ENCODE results near the gene PPM1L. TPM values are rescaled to one million over a fixed set of nuclear protein-coding genes. Genes with fewer than 3 reads are reported as not detected.

Gene PPM1L
- total and polyA plus RNA-seq, 10 of the 15 experiments (the other 5 are each of a cell fraction or from before 2014, with no cell fraction given): under 0.01 to 0.33 (median 0.06) TPM; not detected in 1

DNA sequence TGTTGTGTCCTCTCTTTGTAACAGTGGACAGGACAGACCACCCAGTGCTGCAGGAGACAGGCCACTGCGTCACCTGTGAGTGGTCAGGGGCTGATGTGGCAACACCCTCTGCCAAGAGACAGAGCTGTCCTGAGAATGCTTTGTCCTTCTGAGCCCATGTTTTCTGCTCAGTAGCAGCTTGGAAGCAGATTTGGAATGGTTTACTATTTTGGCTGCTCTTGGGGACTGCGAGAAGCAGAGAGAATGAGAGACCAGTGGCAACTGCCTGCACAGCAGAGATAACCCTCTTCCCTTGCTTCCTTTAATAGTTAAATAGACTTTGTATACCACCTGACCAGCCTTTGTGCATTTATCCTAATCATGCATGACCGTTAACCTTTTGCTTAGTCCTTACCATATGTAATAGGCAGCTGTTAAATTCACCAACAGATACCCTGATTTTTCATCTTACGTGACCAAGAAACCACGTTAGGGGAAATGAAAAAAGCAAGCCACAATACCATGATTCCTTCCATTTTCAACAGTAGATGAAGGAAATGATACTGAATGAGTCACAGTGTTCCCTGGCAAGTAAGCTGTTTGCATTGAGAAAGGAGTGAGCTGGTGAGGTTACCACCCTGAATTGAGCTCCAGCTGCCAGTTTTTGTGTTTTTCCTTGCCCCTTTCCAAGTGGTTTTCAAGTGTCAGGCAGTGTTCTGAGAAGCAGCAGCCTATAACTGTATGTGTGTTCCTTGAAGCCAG is 313.6 kb downstream of the PPM1L start (continued):
- no peak for TF ChIP-seq STAT1 (conservative IDR thresholded peaks at IDR 0.05)
- peak; percentile 83 for TF ChIP-seq BCL11A (IDR thresholded peaks at IDR 0.05; ENCODE audit: low read depth, low read length)
- TF ChIP-seq, protein P1, sequence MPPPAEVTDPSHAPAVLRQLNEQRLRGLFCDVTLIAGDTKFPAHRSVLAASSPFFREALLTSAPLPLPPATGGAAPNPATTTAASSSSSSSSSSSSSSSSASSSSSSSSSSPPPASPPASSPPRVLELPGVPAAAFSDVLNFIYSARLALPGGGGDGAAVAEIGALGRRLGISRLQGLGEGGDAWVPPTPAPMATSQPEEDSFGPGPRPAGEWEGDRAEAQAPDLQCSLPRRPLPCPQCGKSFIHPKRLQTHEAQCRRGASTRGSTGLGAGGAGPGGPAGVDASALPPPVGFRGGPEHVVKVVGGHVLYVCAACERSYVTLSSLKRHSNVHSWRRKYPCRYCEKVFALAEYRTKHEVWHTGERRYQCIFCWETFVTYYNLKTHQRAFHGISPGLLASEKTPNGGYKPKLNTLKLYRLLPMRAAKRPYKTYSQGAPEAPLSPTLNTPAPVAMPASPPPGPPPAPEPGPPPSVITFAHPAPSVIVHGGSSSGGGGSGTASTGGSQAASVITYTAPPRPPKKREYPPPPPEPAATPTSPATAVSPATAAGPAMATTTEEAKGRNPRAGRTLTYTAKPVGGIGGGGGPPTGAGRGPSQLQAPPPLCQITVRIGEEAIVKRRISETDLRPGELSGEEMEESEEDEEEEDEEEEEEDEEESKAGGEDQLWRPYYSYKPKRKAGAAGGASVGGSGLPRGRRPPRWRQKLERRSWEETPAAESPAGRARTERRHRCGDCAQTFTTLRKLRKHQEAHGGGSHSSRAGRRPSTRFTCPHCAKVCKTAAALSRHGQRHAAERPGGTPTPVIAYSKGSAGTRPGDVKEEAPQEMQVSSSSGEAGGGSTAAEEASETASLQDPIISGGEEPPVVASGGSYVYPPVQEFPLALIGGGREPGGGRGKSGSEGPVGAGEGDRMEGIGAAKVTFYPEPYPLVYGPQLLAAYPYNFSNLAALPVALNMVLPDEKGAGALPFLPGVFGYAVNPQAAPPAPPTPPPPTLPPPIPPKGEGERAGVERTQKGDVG (CRISPR knock-in tag; IDR thresholded peaks at IDR 0.05): no peak
- no peak for TF ChIP-seq BACH1 (IDR thresholded peaks at IDR 0.05; ENCODE audit: borderline replicate concordance)
- peak; percentile 75 to 83; a peak in 3 of 4 replicates for TF ChIP-seq EP300 (IDR thresholded peaks at IDR 0.05; ENCODE audit: borderline replicate concordance in 1 of 2, control insufficient read depth in 1 of 2, low read depth in 2 of 2, low read length in 2 of 2)
- TF ChIP-seq TCF3 (IDR thresholded peaks at IDR 0.05; ENCODE audit: borderline replicate concordance, insufficient read depth, low read depth, low read length): no peak; the same call in 1 of the 2 replicates
- no peak for TF ChIP-seq NR2C1 (IDR thresholded peaks at IDR 0.05)
- TF ChIP-seq PML (IDR thresholded peaks at IDR 0.05; ENCODE audit: low read length): peak; percentile 40; the same call in 1 of the 2 replicates
- TF ChIP-seq, protein P2, sequence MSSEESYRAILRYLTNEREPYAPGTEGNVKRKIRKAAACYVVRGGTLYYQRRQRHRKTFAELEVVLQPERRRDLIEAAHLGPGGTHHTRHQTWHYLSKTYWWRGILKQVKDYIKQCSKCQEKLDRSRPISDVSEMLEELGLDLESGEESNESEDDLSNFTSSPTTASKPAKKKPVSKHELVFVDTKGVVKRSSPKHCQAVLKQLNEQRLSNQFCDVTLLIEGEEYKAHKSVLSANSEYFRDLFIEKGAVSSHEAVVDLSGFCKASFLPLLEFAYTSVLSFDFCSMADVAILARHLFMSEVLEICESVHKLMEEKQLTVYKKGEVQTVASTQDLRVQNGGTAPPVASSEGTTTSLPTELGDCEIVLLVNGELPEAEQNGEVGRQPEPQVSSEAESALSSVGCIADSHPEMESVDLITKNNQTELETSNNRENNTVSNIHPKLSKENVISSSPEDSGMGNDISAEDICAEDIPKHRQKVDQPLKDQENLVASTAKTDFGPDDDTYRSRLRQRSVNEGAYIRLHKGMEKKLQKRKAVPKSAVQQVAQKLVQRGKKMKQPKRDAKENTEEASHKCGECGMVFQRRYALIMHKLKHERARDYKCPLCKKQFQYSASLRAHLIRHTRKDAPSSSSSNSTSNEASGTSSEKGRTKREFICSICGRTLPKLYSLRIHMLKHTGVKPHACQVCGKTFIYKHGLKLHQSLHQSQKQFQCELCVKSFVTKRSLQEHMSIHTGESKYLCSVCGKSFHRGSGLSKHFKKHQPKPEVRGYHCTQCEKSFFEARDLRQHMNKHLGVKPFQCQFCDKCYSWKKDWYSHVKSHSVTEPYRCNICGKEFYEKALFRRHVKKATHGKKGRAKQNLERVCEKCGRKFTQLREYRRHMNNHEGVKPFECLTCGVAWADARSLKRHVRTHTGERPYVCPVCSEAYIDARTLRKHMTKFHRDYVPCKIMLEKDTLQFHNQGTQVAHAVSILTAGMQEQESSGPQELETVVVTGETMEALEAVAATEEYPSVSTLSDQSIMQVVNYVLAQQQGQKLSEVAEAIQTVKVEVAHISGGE (CRISPR knock-in tag; IDR thresholded peaks at IDR 0.05): no peak
- TF ChIP-seq MEF2A (IDR thresholded peaks at IDR 0.05; ENCODE audit: insufficient read depth, low read depth, low read length): 0 out of 2 replicates have a peak, but pooled peaks have one; percentile 28
- TF ChIP-seq, protein P3, sequence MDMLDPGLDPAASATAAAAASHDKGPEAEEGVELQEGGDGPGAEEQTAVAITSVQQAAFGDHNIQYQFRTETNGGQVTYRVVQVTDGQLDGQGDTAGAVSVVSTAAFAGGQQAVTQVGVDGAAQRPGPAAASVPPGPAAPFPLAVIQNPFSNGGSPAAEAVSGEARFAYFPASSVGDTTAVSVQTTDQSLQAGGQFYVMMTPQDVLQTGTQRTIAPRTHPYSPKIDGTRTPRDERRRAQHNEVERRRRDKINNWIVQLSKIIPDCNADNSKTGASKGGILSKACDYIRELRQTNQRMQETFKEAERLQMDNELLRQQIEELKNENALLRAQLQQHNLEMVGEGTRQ (IDR thresholded peaks at IDR 0.05; ENCODE audit: borderline replicate concordance, low read depth, low read length): peak; percentile 28; the same call in 1 of the 2 replicates
- TF ChIP-seq SMARCA5 (IDR thresholded peaks at IDR 0.05): peak; percentile 67; the same call in 1 of the 2 replicates
- TF ChIP-seq IKZF1 (conservative IDR thresholded peaks at IDR 0.05): peak; percentile 90
- TF ChIP-seq, protein P4, sequence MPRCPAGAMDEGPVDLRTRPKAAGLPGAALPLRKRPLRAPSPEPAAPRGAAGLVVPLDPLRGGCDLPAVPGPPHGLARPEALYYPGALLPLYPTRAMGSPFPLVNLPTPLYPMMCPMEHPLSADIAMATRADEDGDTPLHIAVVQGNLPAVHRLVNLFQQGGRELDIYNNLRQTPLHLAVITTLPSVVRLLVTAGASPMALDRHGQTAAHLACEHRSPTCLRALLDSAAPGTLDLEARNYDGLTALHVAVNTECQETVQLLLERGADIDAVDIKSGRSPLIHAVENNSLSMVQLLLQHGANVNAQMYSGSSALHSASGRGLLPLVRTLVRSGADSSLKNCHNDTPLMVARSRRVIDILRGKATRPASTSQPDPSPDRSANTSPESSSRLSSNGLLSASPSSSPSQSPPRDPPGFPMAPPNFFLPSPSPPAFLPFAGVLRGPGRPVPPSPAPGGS (IDR thresholded peaks at IDR 0.05; ENCODE audit: borderline replicate concordance, insufficient read depth, low read depth, low read length, poor library complexity, severe bottlenecking): peak; percentile 21
- no peak for TF ChIP-seq EGR1 (IDR thresholded peaks at IDR 0.05; ENCODE audit: borderline replicate concordance in 1 of 2, low read depth in 2 of 2, low read length in 2 of 2)
- peak; percentile 88 for TF ChIP-seq NBN (IDR thresholded peaks at IDR 0.05)
- no peak for TF ChIP-seq MYC (IDR thresholded peaks at IDR 0.05; ENCODE audit: insufficient read depth, insufficient read length, insufficient replicate concordance, low read length, severe bottlenecking)

Measured in GM12878 (cell line).